HUDEP-2 (cell line): ENCODE results near the gene KDM5A.
A peak's percentile ranks its signal among the peaks of the same experiment; 100 is the strongest.
"Not testable (repeated sequence)": the region's sequence is repeated elsewhere in the genome, so short reads cannot be mapped to it uniquely, and the experiment has no call there.

Source experiments
- DNase-seq, 76 experiments: peaks; one replicate each; lab custom pipeline; 2025; ENCODE audit not compliant: unreplicated experiment in 76 of 76; lab: John Stamatoyannopoulos, UW

KDM5A gene

DNA sequence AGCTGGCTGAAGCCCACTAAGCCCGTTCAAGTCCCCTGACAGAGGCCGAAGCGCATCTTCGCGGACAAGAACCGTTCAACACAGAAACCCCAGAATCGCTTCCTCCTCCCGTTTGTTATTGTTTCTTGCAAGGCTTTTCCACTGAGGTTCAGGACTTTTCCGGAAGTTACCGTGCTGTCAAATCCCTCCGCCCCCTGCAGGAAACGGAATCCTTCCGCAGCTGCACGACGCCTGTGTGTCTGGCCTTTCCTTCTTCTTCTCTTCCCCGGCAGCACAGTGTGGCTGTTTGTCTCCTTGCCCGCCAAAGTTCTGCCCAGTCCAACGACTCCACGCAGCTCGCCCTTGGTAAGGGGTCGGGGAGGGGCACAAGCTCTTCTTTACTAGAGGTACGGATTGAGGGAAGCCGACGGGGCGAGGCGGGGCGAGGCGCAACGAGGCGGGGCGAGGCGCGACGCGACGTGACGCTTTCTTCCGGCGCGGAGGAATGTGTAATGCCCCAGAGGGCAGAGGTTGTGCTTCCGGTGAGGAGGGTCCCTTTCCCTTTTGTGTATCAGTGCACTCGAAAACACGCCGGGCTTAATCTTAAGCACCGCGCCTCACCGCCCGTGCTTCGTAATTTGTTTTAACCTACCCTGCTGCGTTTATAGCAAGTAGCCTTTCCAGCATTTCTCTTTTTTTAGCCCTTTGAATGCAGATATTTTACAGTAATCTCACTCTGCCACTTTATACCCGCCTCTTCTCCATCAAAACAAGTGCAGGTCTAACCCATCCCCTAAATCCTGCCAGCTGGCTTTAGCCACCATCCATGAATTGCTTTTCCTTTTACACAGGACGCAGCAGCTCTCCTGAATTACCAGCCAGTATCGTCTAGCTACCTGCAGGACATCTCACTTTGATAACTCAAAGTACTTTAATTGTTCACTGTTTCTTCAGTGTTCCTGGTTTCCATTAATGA, at the start of gene KDM5A:
TSS of gene KDM5A (minus strand) at position 179 of the 955 bp plus-strand sequence. CDS start 229 bp downstream, outside the sequence.
- DNase-seq, result no peak

GRCh38 chr12:435737-436136, 46.6 kb upstream of the KDM5A start:
- DNase-seq, result not testable (repeated sequence)

GRCh38 chr12:422526-422925, 33.4 kb upstream of the KDM5A start:
- no peak for DNase-seq

GRCh38 chr12:418432-418831, 29.3 kb upstream of the KDM5A start:
- no peak for DNase-seq

DNA sequence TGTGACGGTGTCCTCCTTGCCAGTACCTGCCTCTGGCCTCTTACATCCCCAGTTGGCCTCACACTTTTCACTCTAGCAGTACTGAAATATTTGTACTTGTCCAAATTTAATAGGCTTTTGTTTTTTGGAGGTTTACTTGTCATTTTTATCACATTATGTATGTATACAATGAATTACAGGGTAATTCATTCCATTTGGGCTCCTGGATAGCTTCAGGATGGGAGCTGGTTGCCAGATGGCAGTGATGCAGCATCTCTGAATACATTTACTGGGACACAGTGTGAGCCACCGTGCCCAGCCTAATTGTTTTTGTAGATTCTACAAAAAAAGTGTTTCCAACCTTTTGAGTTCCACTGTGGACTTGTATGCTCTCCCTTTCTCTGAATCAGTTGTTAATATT, 25.7 kb upstream of the KDM5A start:
- DNase-seq, result no peak

GRCh38 chr12:402029-402389, 12.9 kb upstream of the KDM5A start:
- DNase-seq, result no peak

DNA sequence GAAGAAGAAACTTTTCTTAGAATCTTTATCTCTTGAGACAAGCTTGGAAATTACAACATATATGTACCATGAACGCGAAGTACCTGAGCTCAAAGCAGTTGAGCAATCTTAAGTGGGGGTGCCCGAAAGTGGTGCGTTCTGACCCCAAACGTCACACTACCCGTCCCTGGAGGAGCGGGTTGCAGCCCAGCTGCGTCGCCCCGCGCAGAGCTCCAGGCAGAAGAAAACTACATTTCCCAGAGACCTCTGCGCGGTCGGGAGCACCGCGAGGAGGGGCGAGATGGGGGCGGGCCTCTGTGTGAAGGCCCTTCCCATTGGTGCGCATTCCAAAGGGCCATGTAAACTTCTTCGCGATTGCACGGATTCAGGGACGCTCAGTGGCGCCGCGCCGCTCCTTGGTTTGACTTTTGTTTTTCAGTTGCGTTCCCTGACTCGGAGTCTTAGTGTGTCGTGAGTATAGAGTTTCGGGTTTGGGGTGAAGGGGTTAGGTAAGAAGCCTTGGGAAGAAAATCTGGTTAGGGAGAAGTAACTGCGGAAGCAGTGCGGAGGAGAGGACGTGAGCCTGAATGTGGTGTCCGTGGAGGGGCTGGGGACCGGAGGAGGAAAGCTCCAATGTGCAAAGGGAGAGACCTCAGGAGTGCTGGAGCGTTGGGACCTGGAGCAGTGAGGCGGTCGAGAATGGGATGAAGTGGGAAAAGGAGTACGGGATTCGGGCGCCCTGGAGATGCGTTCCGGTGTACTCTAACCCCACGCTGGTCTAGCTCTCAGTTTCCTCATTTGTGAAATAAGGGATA, 12.3 kb upstream of the KDM5A start, which contains the start of gene CCDC77:
TSS of gene CCDC77 (plus strand) at position 410 of the 794 bp plus-strand sequence. CDS start 7,740 bp downstream, outside the sequence.
- DNase-seq, result no peak

- DNase-seq, result no peak
Measured at GRCh38 chr12:400828-401227, 11.7 kb upstream of the KDM5A start.

GRCh38 chr12:388541-389141, 479 bp downstream of the KDM5A start:
- DNase-seq, result no peak

- DNase-seq, result no peak
Measured at GRCh38 chr12:388012-388411, 1.1 kb downstream of the KDM5A start.

DNA sequence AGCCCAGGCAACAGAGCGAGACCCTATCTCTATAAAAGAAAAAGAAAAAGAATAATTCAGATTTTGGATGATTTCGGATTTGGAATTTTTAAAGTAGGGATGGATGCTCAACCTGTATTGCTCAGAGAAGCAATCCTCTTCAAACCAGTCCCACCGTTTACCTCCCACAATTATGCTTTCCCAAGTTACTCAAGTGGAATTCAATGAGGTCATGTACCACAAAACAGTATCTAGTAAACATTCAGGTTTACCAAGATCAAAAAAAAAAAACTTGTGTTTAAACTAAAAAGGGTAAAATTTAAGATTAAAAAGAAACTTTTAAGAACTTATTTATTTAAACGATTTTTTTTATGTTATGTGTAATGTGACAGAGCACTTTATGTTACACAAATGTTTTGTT, 2.5 kb downstream of the KDM5A start:
- no peak for DNase-seq

GRCh38 chr12:370739-371485, 18.2 kb downstream of the KDM5A start:
- DNase-seq, result not testable (repeated sequence)

DNA sequence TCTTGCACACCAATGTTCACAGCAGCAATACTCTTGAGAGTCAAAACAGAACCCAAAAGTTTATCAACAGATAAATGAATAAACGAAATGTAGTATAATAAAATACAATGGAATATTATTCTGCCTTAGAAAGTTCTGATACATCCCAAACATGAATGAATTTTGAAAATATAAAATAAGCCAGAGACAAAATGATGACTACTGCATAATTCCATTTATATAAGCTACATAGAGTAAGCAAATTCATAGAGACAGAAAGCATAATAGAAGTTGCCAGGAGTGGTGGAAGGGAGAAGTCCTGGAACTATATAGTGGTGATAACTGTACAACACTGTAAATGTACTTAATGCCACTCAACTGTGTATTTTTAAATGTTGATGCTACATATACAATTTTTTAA, 21.1 kb downstream of the KDM5A start:
- no peak for DNase-seq

DNA sequence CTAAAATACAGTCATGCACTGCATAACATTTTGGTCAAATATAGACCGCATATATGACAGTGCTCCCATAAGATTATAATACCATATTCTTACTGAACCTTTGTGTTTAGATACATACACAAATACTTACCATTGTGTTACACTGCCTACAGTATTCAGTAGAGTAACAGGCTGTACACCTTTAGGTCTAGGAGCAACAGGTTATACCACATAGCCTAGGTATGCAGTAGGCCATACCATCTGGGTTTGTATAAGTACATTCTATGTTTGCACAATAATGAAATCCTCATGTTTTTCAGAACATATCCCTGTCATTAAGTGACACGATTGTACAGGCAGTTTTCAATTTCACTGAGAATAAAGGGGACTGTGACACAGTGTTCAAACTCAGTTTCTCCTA, 22.3 kb downstream of the KDM5A start:
- no peak for DNase-seq

DNA sequence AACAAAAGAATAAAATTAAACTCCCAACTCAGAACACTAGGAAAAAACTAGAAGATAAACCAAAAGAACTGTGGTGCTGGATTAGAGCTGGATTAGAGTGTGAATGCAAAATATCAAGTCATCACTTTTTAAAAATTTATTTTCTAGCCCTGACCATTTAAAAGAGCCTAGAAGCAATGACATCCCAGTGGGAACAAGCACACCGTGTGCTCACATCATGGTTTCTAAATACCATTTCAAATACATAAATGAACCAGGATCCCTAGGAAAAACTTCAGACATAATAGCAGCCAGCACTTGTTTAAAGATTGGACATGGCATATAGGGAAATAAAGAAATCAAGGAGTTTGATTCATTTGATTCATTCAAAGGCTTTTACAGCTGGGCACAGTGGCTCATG, 30.0 kb downstream of the KDM5A start:
- DNase-seq, result no peak

- DNase-seq, result no peak
Measured at GRCh38 chr12:356276-356988, 32.7 kb downstream of the KDM5A start.

- not testable (repeated sequence) for DNase-seq
Measured at GRCh38 chr12:351197-351596, 37.9 kb downstream of the KDM5A start.

GRCh38 chr12:349625-350024, 39.5 kb downstream of the KDM5A start:
- not testable (repeated sequence) for DNase-seq

DNA sequence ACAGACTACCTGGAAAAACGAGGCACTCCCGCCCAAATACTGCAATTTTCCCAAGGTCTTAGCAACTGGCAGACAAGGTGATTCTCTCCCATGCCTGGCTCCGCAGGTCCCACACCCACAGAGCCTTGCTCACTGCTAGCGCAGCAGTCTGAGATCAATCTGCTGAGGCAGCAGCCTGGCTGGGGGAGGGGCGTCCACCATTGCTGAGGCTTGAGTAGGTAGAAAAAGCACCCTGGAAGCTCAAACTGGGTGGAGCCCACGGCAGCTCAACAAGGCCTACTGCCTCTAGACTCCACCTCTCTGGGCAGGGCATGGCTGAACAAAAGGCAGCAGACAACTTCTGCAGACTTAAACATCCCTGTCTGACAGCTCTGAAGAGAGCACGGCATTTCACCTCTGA, 46.1 kb downstream of the KDM5A start:
- peak in 1 of 76 experiments; percentile 3 for DNase-seq

DNA sequence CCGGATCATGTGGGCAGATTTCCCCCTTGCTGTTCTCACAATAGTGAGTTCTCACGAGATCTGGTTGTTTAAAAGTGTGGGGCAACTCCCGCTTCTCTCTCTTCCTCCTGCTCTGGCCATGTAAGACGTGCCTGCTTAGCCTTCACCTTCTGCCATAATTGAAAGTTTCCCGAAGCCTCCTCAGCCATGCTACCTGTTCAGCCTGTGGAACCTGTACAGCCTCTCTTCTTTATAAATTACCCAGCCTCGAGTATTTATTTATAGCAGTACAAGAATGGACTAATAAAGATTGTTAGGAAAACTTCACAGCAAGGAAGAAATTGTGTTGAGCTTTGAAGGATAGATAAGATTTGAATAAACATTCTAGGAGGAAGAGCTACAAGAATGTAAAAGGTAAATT, 52.1 kb downstream of the KDM5A start:
- no peak for DNase-seq
